HFFc6 (cell line): ENCODE results near the gene ACOXL. TPM values are rescaled to one million over a fixed set of nuclear protein-coding genes. Genes with fewer than 3 reads are reported as not detected.

Experiments used
- DNase-seq: peaks from one replicate; pipeline ENCODE4 v3.0.0-alpha.2; 2018
- H3K27ac Mint-ChIP-seq: 2 replicates; pipeline ENCODE4 v1.8.0; 2020; ENCODE audit warnings: mild to moderate bottlenecking, mixed read lengths
- H3K27me3 Mint-ChIP-seq: 2 replicates; pipeline ENCODE4 v1.8.0; 2021; ENCODE audit warnings: mild to moderate bottlenecking, moderate library complexity, mixed read lengths; ENCODE audit not compliant: insufficient read depth
- H3K36me3 Mint-ChIP-seq: 2 replicates; pipeline ENCODE4 v1.8.0; 2021; ENCODE audit warnings: low read depth, mixed read lengths
- H3K4me1 Mint-ChIP-seq: 2 replicates; pipeline ENCODE4 v1.8.0; 2020; ENCODE audit warnings: low read depth, mixed read lengths
- H3K4me3 Mint-ChIP-seq: 2 replicates; pipeline ENCODE4 v1.8.0; 2020; ENCODE audit warnings: mild to moderate bottlenecking, moderate library complexity, mixed read lengths
- H3K9me3 Mint-ChIP-seq: 2 replicates; pipeline ENCODE4 v1.8.0; 2020; ENCODE audit warnings: mild to moderate bottlenecking, mixed read lengths
- total RNA-seq, 6 experiments: library from RNA; stranded (reverse); fragmentation: NEBNext Ultra II Directional; extraction: Animal tissue kit (Norgen Biotek cat#: 25700); gene quantifications; 2 replicates in 1 of 6; 3 replicates in 5 of 6; pipeline ENCODE4 v1.2.3, GENCODE V29; 2021
- TF ChIP-seq, protein P1 (sequence below): fragments of 200-600 bp; sonication (generic); IDR thresholded peaks from 2 replicates; pipeline ENCODE4 v1.5.0; 2021; ENCODE audit warnings: antibody characterized with exemption, mild to moderate bottlenecking

ACOXL gene
- total RNA-seq, 6 experiments from 2014 or later = not detected

GRCh38 chr2:111128096-111128495 lies 395.7 kb downstream of the ACOXL start:
- no peaks in the 10 kb centered on the region for H3K36me3 Mint-ChIP-seq

DNA sequence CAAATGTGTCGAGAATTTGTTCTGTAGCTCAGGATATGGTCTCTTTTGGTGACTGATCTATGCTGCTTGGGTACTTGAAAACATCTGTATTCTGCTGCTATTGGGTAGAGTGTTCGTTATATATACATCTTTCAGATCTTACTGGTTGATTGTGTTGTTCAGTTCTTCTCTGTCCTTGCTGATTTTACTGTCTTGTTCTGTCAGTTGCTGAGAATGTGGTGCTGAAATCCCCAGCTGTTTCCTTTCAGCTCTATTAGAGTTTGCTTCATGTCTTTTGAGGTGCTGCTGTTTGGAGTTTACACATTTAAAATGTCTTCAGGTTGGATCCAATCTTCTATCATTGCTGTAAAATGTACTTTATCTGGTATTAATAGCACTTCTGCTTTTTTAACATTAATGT lies 401.2 kb downstream of the ACOXL start:
- no peaks in the 10 kb centered on the region for H3K9me3 Mint-ChIP-seq
- no peak for DNase-seq
- TF ChIP-seq, protein P1, sequence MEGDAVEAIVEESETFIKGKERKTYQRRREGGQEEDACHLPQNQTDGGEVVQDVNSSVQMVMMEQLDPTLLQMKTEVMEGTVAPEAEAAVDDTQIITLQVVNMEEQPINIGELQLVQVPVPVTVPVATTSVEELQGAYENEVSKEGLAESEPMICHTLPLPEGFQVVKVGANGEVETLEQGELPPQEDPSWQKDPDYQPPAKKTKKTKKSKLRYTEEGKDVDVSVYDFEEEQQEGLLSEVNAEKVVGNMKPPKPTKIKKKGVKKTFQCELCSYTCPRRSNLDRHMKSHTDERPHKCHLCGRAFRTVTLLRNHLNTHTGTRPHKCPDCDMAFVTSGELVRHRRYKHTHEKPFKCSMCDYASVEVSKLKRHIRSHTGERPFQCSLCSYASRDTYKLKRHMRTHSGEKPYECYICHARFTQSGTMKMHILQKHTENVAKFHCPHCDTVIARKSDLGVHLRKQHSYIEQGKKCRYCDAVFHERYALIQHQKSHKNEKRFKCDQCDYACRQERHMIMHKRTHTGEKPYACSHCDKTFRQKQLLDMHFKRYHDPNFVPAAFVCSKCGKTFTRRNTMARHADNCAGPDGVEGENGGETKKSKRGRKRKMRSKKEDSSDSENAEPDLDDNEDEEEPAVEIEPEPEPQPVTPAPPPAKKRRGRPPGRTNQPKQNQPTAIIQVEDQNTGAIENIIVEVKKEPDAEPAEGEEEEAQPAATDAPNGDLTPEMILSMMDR = no peak
- no peak overlapping the region for H3K4me3 Mint-ChIP-seq
- H3K4me1 Mint-ChIP-seq = no peaks in the 10 kb centered on the region
- H3K27me3 Mint-ChIP-seq = no peaks in the 10 kb centered on the region
- no peaks in the 10 kb centered on the region for H3K36me3 Mint-ChIP-seq
- H3K27ac Mint-ChIP-seq = no peak overlapping the region

More at GRCh38 chr2:111128096-111128495, 395.7 kb downstream of the ACOXL start:
- TF ChIP-seq, protein P1 = no peak
- H3K27me3 Mint-ChIP-seq = no peaks in the 10 kb centered on the region
- H3K27ac Mint-ChIP-seq = no peak overlapping the region
- no peaks in the 10 kb centered on the region for H3K9me3 Mint-ChIP-seq
- no peaks in the 10 kb centered on the region for H3K4me1 Mint-ChIP-seq
- no peak overlapping the region for H3K4me3 Mint-ChIP-seq
- no peak for DNase-seq

DNA sequence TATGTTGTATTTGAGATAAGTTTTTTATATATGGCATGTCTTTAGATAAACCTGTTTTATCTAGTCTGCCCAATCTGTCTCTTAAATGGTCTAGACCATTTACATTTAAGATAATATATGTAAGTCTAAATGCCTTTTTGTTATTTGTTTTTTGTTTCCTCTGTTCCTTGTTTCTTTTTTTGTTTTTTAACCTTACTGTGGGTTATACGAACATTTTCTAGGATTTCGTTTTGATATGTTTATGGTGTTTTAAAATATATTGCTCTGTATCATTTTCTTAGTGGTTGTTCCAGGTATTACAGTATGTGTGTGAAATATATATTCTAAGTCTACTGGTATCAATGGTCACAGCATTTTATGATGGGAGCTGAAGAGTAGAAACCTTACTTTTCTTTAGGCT lies 401.7 kb downstream of the ACOXL start:
- no peak overlapping the region for H3K27ac Mint-ChIP-seq
- DNase-seq = no peak
- no peaks in the 10 kb centered on the region for H3K27me3 Mint-ChIP-seq
- TF ChIP-seq, protein P1 = peak; percentile 70
- no peaks in the 10 kb centered on the region for H3K36me3 Mint-ChIP-seq
- H3K9me3 Mint-ChIP-seq = no peaks in the 10 kb centered on the region
- H3K4me1 Mint-ChIP-seq = no peaks in the 10 kb centered on the region
- no peak overlapping the region for H3K4me3 Mint-ChIP-seq

GRCh38 chr2:111135237-111135909 lies 403.0 kb downstream of the ACOXL start:
- no peak for DNase-seq
- H3K27me3 Mint-ChIP-seq = no peaks in the 10 kb centered on the region; the same call in 1 of the 2 replicates
- no peaks in the 10 kb centered on the region for H3K9me3 Mint-ChIP-seq
- TF ChIP-seq, protein P1 = no peak
- H3K4me3 Mint-ChIP-seq = no peak overlapping the region
- no peaks in the 10 kb centered on the region for H3K36me3 Mint-ChIP-seq
- no peaks in the 10 kb centered on the region for H3K4me1 Mint-ChIP-seq
- H3K27ac Mint-ChIP-seq = no peak overlapping the region

DNA sequence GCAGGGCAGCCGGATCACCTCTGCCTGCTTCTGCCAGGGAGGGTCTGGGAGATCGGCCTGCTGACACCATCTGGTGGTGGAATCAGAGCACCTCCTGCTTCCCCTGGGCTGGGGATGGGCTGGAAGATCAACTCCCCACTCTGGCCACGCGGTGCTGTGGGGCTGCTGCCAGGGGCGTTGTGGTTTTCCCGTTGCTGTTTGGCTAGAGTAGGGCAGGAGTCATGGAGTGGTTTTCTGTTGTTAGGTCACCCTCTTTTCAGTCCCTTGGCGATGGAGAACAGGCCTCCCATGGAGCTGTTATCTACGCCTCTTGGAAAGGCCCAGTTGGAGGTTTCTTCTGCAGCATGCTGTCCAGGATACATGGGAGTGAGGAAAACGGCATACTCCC lies 403.5 kb downstream of the ACOXL start:
- TF ChIP-seq, protein P1 = no peak
- Mint-ChIP-seq H3K4me3 (no peak overlapping the region), H3K9me3 (no peaks in the 10 kb centered on the region), H3K4me1 (no peaks in the 10 kb centered on the region), H3K27ac (no peak overlapping the region), H3K27me3 (no peaks in the 10 kb centered on the region; the same call in 1 of the 2 replicates), H3K36me3 (no peaks in the 10 kb centered on the region)
- DNase-seq = no peak
